DOHH2 (cell line): ENCODE measurements around the gene OPN3.

Experiments
- CTCF ChIP-seq: fragments of 200-600 bp; sonication (generic); IDR thresholded peaks from one replicate; pipeline ENCODE4 v1.5.1; 2014; ENCODE audit warnings: antibody characterized with exemption, mild to moderate bottlenecking, low read depth, low read length; ENCODE audit not compliant: poor library complexity, severe bottlenecking
- EZH2phosphoT487 ChIP-seq: fragments of 200-600 bp; sonication (generic); IDR thresholded peaks from 2 replicates; pipeline ENCODE4 v1.6.1; 2017; ENCODE audit warnings: borderline replicate concordance, mild to moderate bottlenecking, antibody characterized with exemption, low read length, moderate library complexity, mixed read lengths

- no peak for TF ChIP-seq CTCF
- TF ChIP-seq EZH2phosphoT487, result no peak
Observed at GRCh38 chr1:241684108-241684507, 43.9 kb upstream of the OPN3 start.
